GM21619 (cell line): Measurements from ENCODE around the gene CDC14C.
"Not testable (repeated sequence)": the region's sequence is repeated elsewhere in the genome, so short reads cannot be mapped to it uniquely, and the experiment has no call there.

ENCODE experiments used
- ATAC-seq: cut with Tn5 transposase; IDR thresholded peaks from one replicate; pipeline ENCODE4 v1.9.1; 2021; ENCODE audit not compliant: unreplicated experiment

The CDC14C gene

GRCh38 chr7:48924433-48924832, at the start of gene CDC14C:
CDC14C (plus strand) TSS chr7:48924547; CDS start chr7:48924673, 126 bp downstream.
- no peak for ATAC-seq

GRCh38 chr7:48875045-48875916, 49.1 kb upstream of the CDC14C start:
- no peak for ATAC-seq

DNA sequence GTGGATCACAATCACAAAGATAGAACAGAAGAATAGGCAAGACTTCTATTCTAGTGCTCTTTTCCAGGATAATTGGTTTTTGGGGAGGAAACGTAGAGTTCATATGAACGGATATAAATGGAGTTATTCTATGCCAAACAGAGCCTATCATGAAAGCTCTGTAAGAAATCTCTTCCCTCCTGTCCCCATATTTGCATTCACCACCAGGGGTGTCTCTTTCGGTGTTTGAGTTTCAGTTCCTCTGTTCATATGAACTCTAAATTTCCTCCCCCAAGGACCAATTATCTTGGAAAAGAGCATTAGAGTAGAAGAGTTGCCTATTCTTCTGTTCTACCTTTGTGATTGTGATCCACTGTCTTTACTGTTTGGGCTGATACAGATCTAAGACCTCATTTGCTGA, 48.3 kb upstream of the CDC14C start:
- ATAC-seq, result no peak

GRCh38 chr7:48880851-48881250, 43.5 kb upstream of the CDC14C start:
- ATAC-seq, result no peak

- no peak for ATAC-seq
These were observed 36.8 kb upstream of the CDC14C start for GRCh38 chr7:48887500-48887899.

DNA sequence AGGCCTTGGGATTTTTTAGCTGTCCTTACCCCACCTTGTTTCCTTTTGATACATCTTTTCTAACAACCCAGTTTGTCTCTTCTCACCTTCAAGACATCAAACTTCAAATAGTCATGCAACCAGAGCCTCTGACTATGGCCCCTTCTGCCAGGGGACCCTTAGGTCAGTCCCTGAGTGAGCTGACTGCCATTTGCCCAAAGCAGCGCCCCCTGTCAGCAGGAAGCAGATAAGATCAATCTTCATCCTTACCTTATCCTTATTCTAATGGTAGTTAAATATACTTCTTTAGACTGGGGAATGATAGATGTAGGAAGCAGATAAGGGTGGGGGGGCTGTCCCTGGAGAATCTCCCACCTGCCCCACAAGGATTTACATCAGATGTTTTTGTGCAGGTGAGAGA, 29.8 kb upstream of the CDC14C start:
- ATAC-seq, result no peak

- ATAC-seq, result no peak
These were observed 24.4 kb upstream of the CDC14C start for GRCh38 chr7:48899932-48900331.

GRCh38 chr7:48901966-48902365, 22.4 kb upstream of the CDC14C start:
- ATAC-seq, result no peak

DNA sequence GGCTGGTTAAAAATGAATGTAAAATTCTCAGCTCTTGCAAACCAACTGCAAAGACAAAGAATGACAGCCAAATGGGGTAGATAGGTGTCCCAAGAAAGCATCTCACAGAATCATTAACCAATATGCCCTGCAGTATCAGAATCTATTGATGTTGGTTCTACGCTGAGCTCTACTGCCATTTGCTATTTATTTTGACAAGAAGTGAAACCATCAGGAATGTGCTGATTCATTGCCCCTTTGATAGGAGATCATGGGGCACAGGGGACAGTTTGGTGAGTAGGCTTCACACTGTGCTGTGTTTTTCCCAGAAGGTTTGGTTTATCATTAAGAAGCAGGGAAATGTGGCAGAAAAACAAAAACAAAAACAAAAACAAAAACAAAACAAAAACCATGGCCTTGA, 19.4 kb upstream of the CDC14C start:
- ATAC-seq, result no peak

GRCh38 chr7:48905686-48906085, 18.7 kb upstream of the CDC14C start:
- ATAC-seq, result not testable (repeated sequence)

- ATAC-seq, result not testable (repeated sequence)
These were observed 14.5 kb upstream of the CDC14C start for GRCh38 chr7:48909887-48910286.

- no peak for ATAC-seq
These were observed 7.1 kb downstream of the CDC14C start for GRCh38 chr7:48931481-48931880.

DNA sequence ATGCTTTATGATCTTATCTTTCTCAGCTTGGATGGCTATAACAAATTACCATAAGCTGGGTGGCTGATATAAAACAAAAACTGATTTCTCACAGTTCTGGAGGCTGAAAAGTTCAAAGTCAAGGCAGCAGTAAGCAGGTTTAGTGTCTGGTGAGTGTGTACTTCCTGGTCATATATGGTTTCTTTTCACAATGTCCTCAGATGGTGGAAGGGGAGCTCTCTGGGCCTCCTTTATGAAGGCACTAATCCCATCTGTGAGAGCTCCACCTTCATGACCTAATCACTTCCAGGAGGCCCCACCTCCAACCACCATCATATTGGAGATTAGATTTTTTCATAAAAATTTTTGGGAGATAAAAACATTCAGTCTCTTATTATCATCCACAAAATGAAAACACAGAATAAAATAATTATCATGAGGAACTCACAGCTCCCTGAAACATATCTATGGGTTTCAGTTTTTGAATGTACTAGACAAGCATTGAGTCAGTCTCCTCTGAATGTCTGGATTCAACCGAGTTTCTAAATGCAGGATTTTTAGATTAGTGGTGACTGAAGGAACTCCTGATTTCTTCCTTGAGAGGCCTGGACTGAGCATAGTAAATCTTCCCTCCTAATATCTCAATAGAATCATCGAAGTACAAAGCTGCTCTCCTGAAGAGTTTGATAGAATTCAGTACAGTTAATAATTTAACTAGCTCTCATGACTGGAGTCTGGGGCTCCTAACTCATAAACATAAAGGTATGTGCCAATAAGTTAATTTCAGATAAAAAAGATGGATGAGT, 8.0 kb downstream of the CDC14C start:
- ATAC-seq, result no peak

GRCh38 chr7:48933549-48934085, 9.3 kb downstream of the CDC14C start:
- ATAC-seq, result no peak

DNA sequence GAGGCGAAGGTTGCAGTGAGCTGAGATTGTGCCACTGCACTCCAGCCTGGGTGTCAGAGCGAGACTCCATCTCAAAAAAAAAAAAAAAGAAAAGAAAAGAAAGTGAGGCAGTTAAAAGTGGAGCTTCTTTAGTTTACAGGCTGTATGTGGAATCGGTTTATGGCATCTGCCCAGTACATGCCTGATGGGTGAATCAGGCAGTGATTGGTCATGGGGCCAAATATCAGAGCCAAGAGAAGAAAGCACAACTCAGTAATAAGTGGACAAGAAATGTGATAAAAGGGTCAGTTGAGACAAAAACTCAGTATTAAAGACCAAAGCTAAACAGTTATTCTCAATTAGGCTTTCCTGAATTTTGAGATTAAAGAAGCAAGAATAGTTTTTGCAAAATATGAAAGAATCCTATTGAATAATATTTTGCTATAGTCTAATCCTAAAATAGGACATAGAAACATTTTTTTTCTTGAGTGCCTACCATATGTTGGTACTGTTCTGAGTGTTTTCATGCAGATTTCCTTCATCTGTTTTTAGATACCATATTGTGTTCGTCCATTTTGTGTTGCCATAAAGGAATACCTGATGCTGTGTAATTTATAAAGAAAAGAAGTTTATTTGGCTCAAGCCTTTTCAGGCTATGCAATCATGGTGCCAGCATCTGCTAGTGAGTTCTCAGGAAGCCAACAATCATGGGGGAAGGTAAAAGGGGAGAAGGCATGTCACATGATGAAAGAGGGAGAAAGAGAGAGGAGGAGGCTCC, 14.4 kb downstream of the CDC14C start:
- ATAC-seq, result no peak

DNA sequence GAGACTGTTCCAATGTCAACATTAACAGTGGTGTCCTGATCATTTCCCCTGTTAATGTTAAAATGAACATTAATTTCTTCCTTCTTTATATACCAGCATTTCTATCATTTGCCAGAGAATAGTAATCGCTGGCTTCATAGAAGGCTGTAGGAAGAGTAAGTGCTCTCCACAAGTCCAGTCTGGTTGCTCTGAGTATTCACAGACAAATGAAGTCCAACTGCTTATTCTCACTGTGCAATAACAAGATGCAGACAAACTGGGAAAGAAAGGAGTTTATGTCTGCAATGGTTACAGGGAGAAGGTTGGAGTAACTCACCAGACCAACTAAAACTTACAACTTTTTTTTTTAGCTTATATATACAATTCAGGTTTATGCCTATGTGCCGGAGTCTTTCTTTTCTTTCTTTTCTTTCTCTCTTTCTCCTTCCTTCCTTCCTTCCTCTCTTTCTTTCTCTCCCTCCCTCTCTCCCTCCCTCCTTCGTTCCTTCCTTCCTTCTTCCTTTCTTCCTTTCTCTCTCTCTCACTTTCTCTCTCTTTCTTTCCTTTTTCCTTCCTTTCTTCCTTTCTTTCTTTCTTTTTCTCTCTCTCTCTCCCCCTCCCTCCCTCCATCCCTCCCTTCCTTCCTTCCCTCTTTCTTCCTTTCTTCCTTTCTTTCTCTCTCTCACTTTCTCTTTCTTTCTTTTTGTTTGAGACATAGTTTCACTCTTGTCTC, 19.1 kb downstream of the CDC14C start:
- no peak for ATAC-seq

DNA sequence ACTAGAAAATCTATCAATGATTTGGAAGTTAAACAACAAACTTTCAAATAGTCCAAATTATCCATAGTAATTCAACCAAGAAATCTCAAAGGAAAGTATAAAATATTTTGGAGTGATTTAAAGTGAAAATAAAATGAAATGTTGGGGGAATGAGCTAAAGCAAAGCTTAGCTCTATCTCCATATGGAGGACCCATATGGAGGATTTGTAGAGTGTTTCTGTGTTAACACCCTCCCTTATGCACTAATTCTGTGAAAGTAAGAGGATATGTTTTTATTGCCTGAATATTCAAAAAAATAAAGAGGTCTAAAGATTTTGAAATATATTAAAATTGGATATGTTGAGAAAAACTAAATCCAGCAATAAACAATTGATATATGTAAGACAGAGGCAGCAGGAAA, 31.6 kb downstream of the CDC14C start:
- no peak for ATAC-seq

DNA sequence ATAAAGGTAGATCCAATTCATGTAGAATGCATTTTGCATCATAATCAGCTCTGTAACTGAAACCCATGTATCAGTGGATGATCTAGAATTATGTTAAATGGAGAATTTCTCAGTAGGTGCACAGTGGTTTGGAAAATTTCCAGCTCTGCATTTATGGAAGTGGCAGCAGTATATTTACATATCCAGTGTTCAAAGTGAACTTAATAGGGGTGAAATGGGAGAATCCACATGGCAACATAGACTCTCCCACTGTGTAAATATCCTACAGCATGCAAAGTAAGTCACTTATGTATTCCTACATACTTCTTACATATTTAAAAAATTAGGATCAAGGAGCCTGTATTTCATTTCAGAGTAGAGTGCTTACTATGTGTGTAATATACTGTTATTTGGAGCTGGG, 35.3 kb downstream of the CDC14C start:
- ATAC-seq, result no peak

- no peak for ATAC-seq
These were observed 38.6 kb downstream of the CDC14C start for GRCh38 chr7:48962821-48963505.

- no peak for ATAC-seq
These were observed 39.7 kb downstream of the CDC14C start for GRCh38 chr7:48964074-48964473.
